IPS-NIHi7 (cell line): ENCODE data around the gene R3HCC1L.

Experiments
- DNase-seq: peaks from one replicate; pipeline ENCODE4 v3.0.0; 2012; ENCODE audit warnings: mixed read lengths; ENCODE audit errors: extremely low spot score

R3HCC1L gene

GRCh38 chr10:98273057-98273850 lies 138.8 kb downstream of the R3HCC1L start:
- no peak for DNase-seq

GRCh38 chr10:98274562-98274961 lies 140.1 kb downstream of the R3HCC1L start:
- no peak for DNase-seq

DNA sequence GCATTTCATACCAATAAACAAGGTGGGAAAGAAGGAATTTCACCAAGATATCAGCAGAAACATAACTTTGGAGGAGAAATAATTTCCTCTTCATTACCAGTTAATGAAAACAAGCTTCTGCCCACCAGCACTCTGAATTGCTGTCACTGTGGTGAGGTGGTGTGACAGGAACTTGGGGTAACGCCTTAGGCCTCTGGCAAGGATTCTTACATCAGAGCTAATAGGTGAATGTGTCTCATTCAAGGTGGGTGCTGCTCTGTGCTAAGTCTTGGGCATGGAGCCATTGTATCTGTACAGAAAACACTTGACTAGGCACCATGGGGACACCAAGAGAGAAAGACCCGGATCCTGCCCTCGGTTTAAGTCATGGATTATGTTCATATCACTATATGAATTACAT lies 141.9 kb downstream of the R3HCC1L start:
- DNase-seq: no peak

DNA sequence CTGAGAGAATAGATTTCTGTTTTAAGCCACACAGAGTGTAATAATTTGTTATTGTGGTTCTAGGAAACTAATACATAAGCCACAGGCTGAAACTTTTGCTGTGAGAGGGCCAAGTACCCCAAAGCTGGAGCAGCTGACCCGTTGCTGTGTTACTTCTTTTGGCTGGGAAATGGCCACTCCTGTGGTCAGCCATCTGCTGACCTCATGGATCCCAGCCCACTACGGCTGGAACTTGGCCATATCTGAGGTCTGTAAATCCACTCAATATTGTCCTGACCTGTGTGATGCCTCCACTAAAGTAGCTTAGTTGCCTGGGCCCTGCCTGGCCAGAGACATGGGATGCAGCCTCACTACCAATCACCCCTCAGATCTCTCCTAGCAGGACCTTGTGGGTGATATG lies 151.0 kb downstream of the R3HCC1L start:
- no peak for DNase-seq

- DNase-seq: no peak
These were observed 152.0 kb downstream of the R3HCC1L start for GRCh38 chr10:98286419-98286818.

DNA sequence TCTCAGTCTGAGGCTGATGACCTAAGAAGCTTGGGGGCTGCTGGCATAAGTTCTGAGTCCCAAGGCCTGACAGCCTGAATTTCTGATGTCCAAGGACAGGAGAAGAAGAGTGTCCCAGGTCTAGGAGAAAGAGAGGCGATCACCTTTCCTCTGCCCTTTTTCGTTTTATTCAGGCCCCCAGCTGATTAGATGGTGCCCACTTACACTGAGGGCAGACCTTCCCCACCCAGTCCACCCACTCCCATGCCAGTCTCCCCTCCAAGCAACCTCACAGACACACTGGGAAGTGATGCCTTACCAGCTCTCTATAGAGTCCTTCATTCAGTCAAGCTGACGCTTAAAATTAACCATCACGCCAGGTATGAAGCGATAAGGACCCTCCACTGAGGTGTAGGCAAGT lies 152.9 kb downstream of the R3HCC1L start:
- DNase-seq: no peak

DNA sequence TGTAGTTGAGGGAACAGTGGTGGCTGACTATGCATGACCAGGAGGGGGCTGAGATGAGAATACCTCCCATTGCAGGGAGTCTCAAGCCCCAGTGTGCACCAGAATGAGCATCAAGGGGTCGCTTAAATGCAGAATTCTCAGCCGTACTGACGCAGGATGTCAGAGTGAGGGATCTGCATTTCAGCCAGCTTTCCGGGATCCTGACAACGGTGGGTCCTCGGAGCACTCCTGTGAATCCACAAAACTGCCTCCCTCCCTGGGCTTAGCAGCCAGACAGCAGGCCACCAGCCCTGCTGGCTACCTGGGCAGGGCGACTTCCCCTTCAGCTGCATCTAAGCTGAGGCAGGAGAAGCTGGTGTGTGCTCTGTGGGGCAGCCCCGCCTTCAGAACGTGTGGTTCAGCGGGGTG lies 155.3 kb downstream of the R3HCC1L start:
- DNase-seq: no peak

DNA sequence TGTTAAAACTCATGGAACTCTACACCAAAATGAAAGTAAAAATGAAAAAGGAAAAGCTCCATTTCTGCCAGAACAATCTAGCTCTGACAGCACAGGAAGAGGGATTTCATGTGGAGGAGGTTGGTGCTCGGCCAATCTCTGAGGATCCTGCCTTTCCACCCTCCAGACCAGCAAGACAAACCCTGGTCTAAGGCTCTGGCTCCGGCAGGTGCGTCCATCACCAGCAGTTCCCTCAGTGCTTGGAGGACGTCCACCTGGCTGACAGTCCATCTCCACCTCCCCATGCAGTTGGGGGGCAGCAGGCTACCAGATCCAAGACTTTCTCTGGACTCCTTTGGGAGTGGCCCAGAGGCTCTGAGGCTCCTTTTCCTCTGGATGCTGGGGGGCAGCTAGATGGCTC lies 158.5 kb downstream of the R3HCC1L start:
- no peak for DNase-seq

DNA sequence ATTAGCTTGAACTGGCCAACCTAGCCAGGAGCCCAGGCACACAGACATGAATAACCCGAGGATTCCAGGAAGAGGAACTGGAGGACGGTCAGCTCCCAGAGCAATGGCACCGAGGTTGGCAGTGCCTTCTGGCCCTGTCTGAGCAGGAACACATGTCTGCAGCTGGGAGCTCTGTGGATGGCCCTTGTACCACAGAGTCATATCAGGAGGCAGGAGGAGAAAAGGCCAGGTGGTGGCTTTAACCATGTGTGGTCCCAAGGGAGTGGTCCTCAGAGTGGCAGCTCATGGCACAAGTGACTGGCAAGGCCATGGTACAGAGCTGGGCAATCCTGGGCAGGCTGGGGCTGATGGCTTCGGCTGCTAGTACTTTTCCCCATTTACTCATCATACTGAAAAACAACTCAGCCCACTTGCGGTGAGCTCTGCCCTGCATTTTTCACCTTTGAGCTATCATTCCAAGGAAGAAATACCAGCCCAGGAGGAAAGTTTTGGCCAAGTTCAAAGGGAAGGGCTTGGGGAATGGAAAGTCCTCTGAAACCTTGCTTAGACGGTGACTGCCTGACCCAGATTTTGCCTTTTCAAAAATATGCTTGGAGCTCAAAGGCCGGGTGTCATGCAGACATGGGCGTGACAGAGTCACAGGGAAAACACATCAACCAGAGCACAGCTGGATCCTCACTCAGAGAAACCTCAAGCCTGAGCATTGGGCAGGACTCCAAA lies 159.3 kb downstream of the R3HCC1L start:
- no peak for DNase-seq

- DNase-seq: no peak
These were observed 159.8 kb downstream of the R3HCC1L start for GRCh38 chr10:98294270-98294627.
